Hematopoietic multipotent progenitor cell treated with erythropoietin and hydrocortisone succinate and interleukin-3 and kit ligand, for 6 days (in vitro differentiated cells): Measurements from ENCODE around the gene NOTO.

Source experiments
- DNase-seq: peaks from one replicate; pipeline ENCODE4 v3.0.0-alpha.2; 2015

The NOTO gene

GRCh38 chr2:73258913-73259215, 56.5 kb downstream of the NOTO start:
- no peak for DNase-seq

DNA sequence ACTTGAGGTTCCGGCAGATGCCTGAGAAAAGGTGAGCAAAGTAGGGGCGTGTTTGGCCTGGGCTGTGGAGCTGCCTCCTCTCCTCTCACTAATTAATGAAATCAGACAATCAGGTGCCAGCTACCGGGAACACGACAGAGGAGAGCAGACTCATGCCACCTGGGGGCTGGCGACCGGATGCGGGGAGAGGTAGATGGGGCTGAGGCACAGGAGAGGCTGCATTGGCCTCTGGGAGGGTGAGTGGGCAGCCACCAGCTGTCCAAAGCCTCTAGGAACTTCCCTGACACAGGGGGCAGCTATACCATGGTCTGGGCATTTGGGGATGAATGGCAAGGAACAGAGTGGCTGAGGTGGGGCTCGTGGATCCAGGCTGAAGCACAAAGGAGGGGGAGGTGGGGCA, 56.9 kb downstream of the NOTO start:
- DNase-seq = no peak

DNA sequence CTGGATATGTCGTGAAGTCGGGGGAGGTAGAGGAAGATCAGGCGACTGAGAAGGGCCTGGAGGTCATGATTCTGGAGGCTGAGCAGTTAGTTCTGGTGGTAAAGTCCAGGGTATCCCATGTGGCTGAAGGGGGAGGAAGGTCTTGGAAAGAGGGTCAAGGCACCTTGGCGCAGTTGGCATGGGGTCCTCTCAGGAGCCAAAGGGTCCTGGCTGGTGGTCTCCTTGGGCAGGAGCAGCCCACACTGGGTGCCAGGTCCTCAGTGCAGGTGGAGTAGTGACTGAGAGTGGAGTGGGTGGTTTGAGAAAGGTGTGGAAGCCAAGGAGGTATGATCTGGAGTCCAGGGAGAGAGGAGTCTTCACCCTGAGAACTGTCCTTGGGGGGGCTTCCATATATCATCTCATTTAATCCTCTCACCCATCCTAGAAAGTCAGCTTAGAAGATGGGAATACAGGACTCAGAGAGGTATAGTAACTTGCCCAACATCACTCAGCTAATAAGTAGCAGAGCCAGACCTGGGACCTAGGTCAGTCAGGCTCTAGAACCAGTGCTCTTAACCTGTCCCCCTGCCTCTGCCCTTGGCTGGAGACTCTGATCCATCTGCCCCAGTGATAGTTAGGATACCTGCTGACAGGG, 57.4 kb downstream of the NOTO start:
- DNase-seq = no peak

GRCh38 chr2:73260338-73260984, 58.1 kb downstream of the NOTO start:
- peak; percentile 75 for DNase-seq
